ENCODE results near the gene CD63. TPM values are rescaled to one million over a fixed set of nuclear protein-coding genes. Genes with fewer than 3 reads are reported as not detected.

Gene CD63
- total and polyA plus RNA-seq, 2 experiments from 2014 or later: 1,401 to 2,624 TPM

- TF ChIP-seq CTCF (IDR thresholded peaks at IDR 0.05; ENCODE audit: poor library complexity): no peak
- TF ChIP-seq EZH2phosphoT487 (IDR thresholded peaks at IDR 0.05; ENCODE audit: low read depth, severe bottlenecking, unreplicated experiment): no peak
- no peak for TF ChIP-seq EZH2 (IDR thresholded peaks at IDR 0.05; ENCODE audit: borderline replicate concordance)
- Histone ChIP-seq H3K9me3 (ENCODE audit: low read depth) (no peaks in the 10 kb centered on the region), H2AFZ (no peak overlapping the region), H3K79me2 (peaks cover 9% of the 10 kb centered on the region), H3K4me3 (no peak overlapping the region), H3K9me2 (replicated peaks; ENCODE audit: insufficient read depth) (no peaks in the 10 kb centered on the region), H3K4me1 (ENCODE audit: insufficient read depth) (peaks cover 9% of the 10 kb centered on the region), H3K27ac (no peak overlapping the region), H4K20me1 (ENCODE audit: insufficient read depth, poor library complexity, severe bottlenecking) (no peaks in the 10 kb centered on the region), H3K36me3 (replicated peaks; ENCODE audit: insufficient read depth, low read depth) (no peaks in the 10 kb centered on the region), H3K27me3 (peaks cover 35% of the 10 kb centered on the region), H3K4me2 (no peak overlapping the region)
- no peak for DNase-seq (ENCODE audit: low spot score)
- 89% methylated on average over 4 of the region's 4 CpGs for WGBS (ENCODE audit: low lambda C conversion rate, missing lambda C conversion rate)
Measured at GRCh38 chr12:55711786-55712553, 16.8 kb downstream of the CD63 start.

- 47% methylated on average over 3 of the region's 3 CpGs for WGBS (ENCODE audit: low lambda C conversion rate, missing lambda C conversion rate)
- no peak for DNase-seq (ENCODE audit: low spot score)
- Histone ChIP-seq H2AFZ (no peak overlapping the region), H3K4me2 (peak overlapping the region; percentile 98), H3K27ac (no peak overlapping the region), H3K36me3 (replicated peaks; ENCODE audit: insufficient read depth, low read depth) (no peaks in the 10 kb centered on the region), H3K9me2 (replicated peaks; ENCODE audit: insufficient read depth) (no peaks in the 10 kb centered on the region), H3K27me3 (peaks cover 51% of the 10 kb centered on the region), H3K79me2 (no peaks in the 10 kb centered on the region), H3K4me1 (ENCODE audit: insufficient read depth) (no peaks in the 10 kb centered on the region), H4K20me1 (ENCODE audit: insufficient read depth, poor library complexity, severe bottlenecking) (no peaks in the 10 kb centered on the region), H3K4me3 (no peak overlapping the region), H3K9me3 (ENCODE audit: low read depth) (no peaks in the 10 kb centered on the region)
- TF ChIP-seq EZH2phosphoT487 (IDR thresholded peaks at IDR 0.05; ENCODE audit: low read depth, severe bottlenecking, unreplicated experiment): no peak
- no peak for TF ChIP-seq EZH2 (IDR thresholded peaks at IDR 0.05; ENCODE audit: borderline replicate concordance)
- TF ChIP-seq CTCF (IDR thresholded peaks at IDR 0.05; ENCODE audit: poor library complexity): no peak
Measured at GRCh38 chr12:55708695-55709233, 20.0 kb downstream of the CD63 start.

GRCh38 chr12:55707841-55708694, 20.7 kb downstream of the CD63 start, which contains the start of gene ITGA7:
TSS of gene ITGA7 (minus strand) at chr12:55707904. CDS start at chr12:55707682, 222 bp downstream.
- no peaks in the 10 kb centered on the region for H3K9me2 ChIP-seq (replicated peaks; ENCODE audit: insufficient read depth)
- no peaks in the 10 kb centered on the region for H3K36me3 ChIP-seq (replicated peaks; ENCODE audit: insufficient read depth, low read depth)
- H3K27me3 ChIP-seq: peaks cover 51% of the 10 kb centered on the region
- no peak within 1 kb of the TSS for H3K27ac ChIP-seq
- H3K4me3 ChIP-seq: peak within 1 kb of the TSS; percentile 42
- DNase-seq (ENCODE audit: low spot score): peak; percentile 80
- H3K4me2 ChIP-seq: peak within 1 kb of the TSS; percentile 98
- TF ChIP-seq EZH2phosphoT487 (IDR thresholded peaks at IDR 0.05; ENCODE audit: low read depth, severe bottlenecking, unreplicated experiment): no peak
- no peak for TF ChIP-seq CTCF (IDR thresholded peaks at IDR 0.05; ENCODE audit: poor library complexity)
- no peak for TF ChIP-seq EZH2 (IDR thresholded peaks at IDR 0.05; ENCODE audit: borderline replicate concordance)
- 1% methylated on average over 29 of the region's 39 CpGs for WGBS (ENCODE audit: low lambda C conversion rate, missing lambda C conversion rate)
- H2AFZ ChIP-seq: peak within 1 kb of the TSS; percentile 76
- H3K79me2 ChIP-seq: no peaks in the 10 kb centered on the region
- H3K9me3 ChIP-seq (ENCODE audit: low read depth): no peaks in the 10 kb centered on the region
- no peaks in the 10 kb centered on the region for H4K20me1 ChIP-seq (ENCODE audit: insufficient read depth, poor library complexity, severe bottlenecking)
- no peaks in the 10 kb centered on the region for H3K4me1 ChIP-seq (ENCODE audit: insufficient read depth)

All from hepatocyte (in vitro differentiated cells).